ENCODE results near the gene SUV39H2. TPM values are rescaled to one million over a fixed set of nuclear protein-coding genes. Genes with fewer than 3 reads are reported as not detected.
A peak's percentile ranks its signal among the peaks of the same experiment; 100 is the strongest.

The SUV39H2 gene
- polyA plus RNA-seq, 1 experiment = 9.0 TPM

GRCh38 chr10:14884082-14884481, 5.4 kb downstream of the SUV39H2 start:
- H3K27me3 ChIP-seq (ENCODE audit: control insufficient read depth, insufficient read depth, low read length) = no peaks in the 10 kb centered on the region
- ChIA-PET POLR2A (no interaction called here), CTCF (no interaction called here)
- H3K27ac ChIP-seq (ENCODE audit: low read depth, low read length) = no peak overlapping the region
- no peak for TF ChIP-seq CTCF (IDR thresholded peaks at IDR 0.05; ENCODE audit: low read depth, low read length)
- no peak for DNase-seq (ENCODE audit: low read depth, low spot score)
- H3K9me3 ChIP-seq (ENCODE audit: control insufficient read depth, insufficient read depth, low read length) = no peaks in the 10 kb centered on the region
- H3K4me3 ChIP-seq (ENCODE audit: low read depth, low read length) = no peak overlapping the region

GRCh38 chr10:14889318-14889717, 10.7 kb downstream of the SUV39H2 start:
- Histone ChIP-seq H3K4me3 (ENCODE audit: low read depth, low read length) (no peak overlapping the region), H3K27me3 (ENCODE audit: control insufficient read depth, insufficient read depth, low read length) (no peaks in the 10 kb centered on the region), H3K27ac (ENCODE audit: low read depth, low read length) (no peak overlapping the region), H3K9me3 (ENCODE audit: control insufficient read depth, insufficient read depth, low read length) (no peaks in the 10 kb centered on the region)
- POLR2A ChIA-PET = no interaction called here
- CTCF ChIA-PET = interaction anchor here (0.7 to 1.8 kb wide), 4 partner anchors 12 to 16 kb away, joined by 3 to 5 read pairs (median 4); no protein-coding TSS in a partner anchor
- peak; percentile 50 for TF ChIP-seq CTCF (IDR thresholded peaks at IDR 0.05; ENCODE audit: low read depth, low read length)
- no peak for DNase-seq (ENCODE audit: low read depth, low spot score)

- CTCF ChIA-PET = no interaction called here
- POLR2A ChIA-PET = no interaction called here
- Histone ChIP-seq H3K27ac (ENCODE audit: low read depth, low read length) (no peak overlapping the region), H3K27me3 (ENCODE audit: control insufficient read depth, insufficient read depth, low read length) (no peaks in the 10 kb centered on the region), H3K9me3 (ENCODE audit: control insufficient read depth, insufficient read depth, low read length) (no peaks in the 10 kb centered on the region), H3K4me3 (ENCODE audit: low read depth, low read length) (no peak overlapping the region)
- DNase-seq (ENCODE audit: low read depth, low spot score) = no peak
- TF ChIP-seq CTCF (IDR thresholded peaks at IDR 0.05; ENCODE audit: low read depth, low read length) = no peak
Observed at GRCh38 chr10:14891151-14891550, 12.5 kb downstream of the SUV39H2 start.

- TF ChIP-seq CTCF (IDR thresholded peaks at IDR 0.05; ENCODE audit: low read depth, low read length) = peak; percentile 64
- H3K9me3 ChIP-seq (ENCODE audit: control insufficient read depth, insufficient read depth, low read length) = no peaks in the 10 kb centered on the region; the same call in 1 of the 2 replicates
- no peak for DNase-seq (ENCODE audit: low read depth, low spot score)
- no peaks in the 10 kb centered on the region for H3K27me3 ChIP-seq (ENCODE audit: control insufficient read depth, insufficient read depth, low read length)
- POLR2A ChIA-PET = no interaction called here
- CTCF ChIA-PET = interaction anchor here (0.6 to 1.0 kb wide), 4 partner anchors 12 to 263 kb away, joined by 3 to 4 read pairs (median 3); no protein-coding TSS in a partner anchor
- H3K4me3 ChIP-seq (ENCODE audit: low read depth, low read length) = no peak overlapping the region
- H3K27ac ChIP-seq (ENCODE audit: low read depth, low read length) = no peak overlapping the region
Observed at GRCh38 chr10:14904316-14904732, 25.7 kb downstream of the SUV39H2 start.

- POLR2A ChIA-PET = no interaction called here
- no peak overlapping the region for H3K4me3 ChIP-seq (ENCODE audit: low read depth, low read length)
- H3K9me3 ChIP-seq (ENCODE audit: control insufficient read depth, insufficient read depth, low read length) = no peaks in the 10 kb centered on the region; the same call in 1 of the 2 replicates
- no peak overlapping the region for H3K27ac ChIP-seq (ENCODE audit: low read depth, low read length)
- CTCF ChIA-PET = interaction anchor here (0.5 to 1.0 kb wide), 5 partner anchors 12 to 581 kb away, joined by 3 to 4 read pairs (median 3); no protein-coding TSS in a partner anchor
- no peaks in the 10 kb centered on the region for H3K27me3 ChIP-seq (ENCODE audit: control insufficient read depth, insufficient read depth, low read length)
- no peak for DNase-seq (ENCODE audit: low read depth, low spot score)
- TF ChIP-seq CTCF (IDR thresholded peaks at IDR 0.05; ENCODE audit: low read depth, low read length) = 0 out of 2 replicates have a peak, but pooled peaks have one; percentile 2
Observed at GRCh38 chr10:14904864-14905263, 26.2 kb downstream of the SUV39H2 start.

All from AG04450 (cell line).